SK-N-SH (cell line): ENCODE results near the gene OTUB1.

Source experiments
- CHD2 ChIP-seq: fragments of 150-350 bp; IDR thresholded peaks from 2 replicates; pipeline ENCODE4 v1.6.1; 2018; ENCODE audit warnings: low read length; ENCODE audit not compliant: partially characterized antibody
- ELF1 ChIP-seq: IDR thresholded peaks from 2 replicates; pipeline ENCODE4 v1.4.0; 2012
- EP300 ChIP-seq, 2 experiments: IDR thresholded peaks; 2 replicates each; pipeline versions ENCODE4 v1.4.0 to v1.6.1; 2012; ENCODE audit warnings: borderline replicate concordance in 1 of 2, low read depth in 1 of 2, low read length in 1 of 2
- FOXJ3 ChIP-seq: sonication (generic); formaldehyde crosslinking; IDR thresholded peaks from 2 replicates; pipeline ENCODE4 v1.5.1; 2020; ENCODE audit warnings: mild to moderate bottlenecking, missing genetic modification reagents
- GABPA ChIP-seq: IDR thresholded peaks from 2 replicates; pipeline ENCODE4 v1.4.0; 2012; ENCODE audit warnings: low read depth, mild to moderate bottlenecking
- GATA2 ChIP-seq: sonication (generic); formaldehyde crosslinking; IDR thresholded peaks from 2 replicates; pipeline ENCODE4 v1.5.0; 2020; ENCODE audit warnings: mild to moderate bottlenecking, missing genetic modification reagents
- MEF2A ChIP-seq: IDR thresholded peaks from 2 replicates; pipeline ENCODE4 v1.4.0; 2012; ENCODE audit warnings: low read depth, borderline replicate concordance
- MXI1 ChIP-seq: IDR thresholded peaks from 2 replicates; pipeline ENCODE4 v1.6.1; 2012; ENCODE audit warnings: mild to moderate bottlenecking, low read depth, low read length, improper control_type of control experiment
- NRF1 ChIP-seq: IDR thresholded peaks from 2 replicates; pipeline ENCODE4 v1.6.1; 2012; ENCODE audit warnings: low read depth, mild to moderate bottlenecking, low read length
- POLR2AphosphoS5 ChIP-seq: IDR thresholded peaks from 2 replicates; pipeline ENCODE4 v1.6.1; 2012; ENCODE audit warnings: low read depth, low read length
- TF ChIP-seq, protein P1 (sequence below): fragments of 200-600 bp; sonication (generic); IDR thresholded peaks from 2 replicates; pipeline ENCODE4 v1.6.1; 2017; ENCODE audit warnings: antibody characterized with exemption, mild to moderate bottlenecking, moderate library complexity
- TF ChIP-seq, protein P2 (sequence below): IDR thresholded peaks from 2 replicates; pipeline ENCODE4 v1.4.0; 2012; ENCODE audit warnings: low read depth, borderline replicate concordance

DNA sequence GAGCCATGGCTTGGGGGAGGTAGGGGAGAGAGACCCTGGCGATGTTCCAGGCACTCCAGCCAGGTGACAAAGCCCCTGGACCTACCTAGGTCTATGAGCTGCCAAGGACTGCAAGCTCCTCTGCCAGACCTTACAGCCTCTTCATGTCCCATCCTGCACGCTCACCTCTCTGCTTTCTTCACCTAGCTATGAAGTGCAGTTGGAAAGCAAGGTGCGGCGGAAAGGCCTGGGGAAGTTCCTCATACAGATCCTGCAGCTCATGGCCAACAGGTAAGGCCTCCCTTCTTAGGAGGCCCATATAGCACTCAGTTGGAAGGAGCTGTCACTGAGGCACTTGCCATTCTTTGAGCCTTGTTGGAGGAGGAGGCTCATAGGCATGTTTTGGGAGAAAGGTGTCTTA, 33.7 kb upstream of the OTUB1 start:
- no peak for TF ChIP-seq EP300 (IDR thresholded peaks at IDR 0.05; ENCODE audit: borderline replicate concordance in 1 of 2, low read depth in 1 of 2, low read length in 1 of 2)
- TF ChIP-seq GABPA, result no peak
- TF ChIP-seq CHD2, result no peak
- TF ChIP-seq, protein P1, sequence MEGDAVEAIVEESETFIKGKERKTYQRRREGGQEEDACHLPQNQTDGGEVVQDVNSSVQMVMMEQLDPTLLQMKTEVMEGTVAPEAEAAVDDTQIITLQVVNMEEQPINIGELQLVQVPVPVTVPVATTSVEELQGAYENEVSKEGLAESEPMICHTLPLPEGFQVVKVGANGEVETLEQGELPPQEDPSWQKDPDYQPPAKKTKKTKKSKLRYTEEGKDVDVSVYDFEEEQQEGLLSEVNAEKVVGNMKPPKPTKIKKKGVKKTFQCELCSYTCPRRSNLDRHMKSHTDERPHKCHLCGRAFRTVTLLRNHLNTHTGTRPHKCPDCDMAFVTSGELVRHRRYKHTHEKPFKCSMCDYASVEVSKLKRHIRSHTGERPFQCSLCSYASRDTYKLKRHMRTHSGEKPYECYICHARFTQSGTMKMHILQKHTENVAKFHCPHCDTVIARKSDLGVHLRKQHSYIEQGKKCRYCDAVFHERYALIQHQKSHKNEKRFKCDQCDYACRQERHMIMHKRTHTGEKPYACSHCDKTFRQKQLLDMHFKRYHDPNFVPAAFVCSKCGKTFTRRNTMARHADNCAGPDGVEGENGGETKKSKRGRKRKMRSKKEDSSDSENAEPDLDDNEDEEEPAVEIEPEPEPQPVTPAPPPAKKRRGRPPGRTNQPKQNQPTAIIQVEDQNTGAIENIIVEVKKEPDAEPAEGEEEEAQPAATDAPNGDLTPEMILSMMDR, result no peak
- TF ChIP-seq ELF1, result no peak
- TF ChIP-seq MXI1, result no peak
- TF ChIP-seq, protein P2, sequence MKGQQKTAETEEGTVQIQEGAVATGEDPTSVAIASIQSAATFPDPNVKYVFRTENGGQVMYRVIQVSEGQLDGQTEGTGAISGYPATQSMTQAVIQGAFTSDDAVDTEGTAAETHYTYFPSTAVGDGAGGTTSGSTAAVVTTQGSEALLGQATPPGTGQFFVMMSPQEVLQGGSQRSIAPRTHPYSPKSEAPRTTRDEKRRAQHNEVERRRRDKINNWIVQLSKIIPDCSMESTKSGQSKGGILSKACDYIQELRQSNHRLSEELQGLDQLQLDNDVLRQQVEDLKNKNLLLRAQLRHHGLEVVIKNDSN, result no peak
- TF ChIP-seq FOXJ3 (CRISPR knock-in tag), result no peak
- no peak for TF ChIP-seq POLR2AphosphoS5
- TF ChIP-seq NRF1, result no peak
- TF ChIP-seq GATA2 (CRISPR knock-in tag), result no peak
- no peak for TF ChIP-seq MEF2A
